GM19455 (cell line): ENCODE data around the gene DTWD2.
"Not testable (repeated sequence)": the region's sequence is repeated elsewhere in the genome, so short reads cannot be mapped to it uniquely, and the experiment has no call there.

ENCODE experiments used
- ATAC-seq: cut with Tn5 transposase; IDR thresholded peaks from one replicate; pipeline ENCODE4 v1.9.1; 2021; ENCODE audit not compliant: unreplicated experiment

DTWD2 gene

GRCh38 chr5:118998861-118999260 is 10.5 kb upstream of the DTWD2 start:
- ATAC-seq: not testable (repeated sequence)

- ATAC-seq: no peak
These were observed 7.8 kb upstream of the DTWD2 start for GRCh38 chr5:118996098-118996497.

- ATAC-seq: no peak
These were observed 6.2 kb upstream of the DTWD2 start for GRCh38 chr5:118994595-118994994.

- ATAC-seq: not testable (repeated sequence)
These were observed 4.8 kb upstream of the DTWD2 start for GRCh38 chr5:118993118-118993517.

- not testable (repeated sequence) for ATAC-seq
These were observed 3.7 kb upstream of the DTWD2 start for GRCh38 chr5:118992055-118992454.

- ATAC-seq: no peak
These were observed 2.2 kb upstream of the DTWD2 start for GRCh38 chr5:118990582-118990981.

- no peak for ATAC-seq
These were observed 1.5 kb upstream of the DTWD2 start for GRCh38 chr5:118989816-118990215.

GRCh38 chr5:118988866-118989180 is 476 bp upstream of the DTWD2 start:
- ATAC-seq: no peak

GRCh38 chr5:118984602-118985001 is 3.7 kb downstream of the DTWD2 start:
- no peak for ATAC-seq

GRCh38 chr5:118981783-118982182 is 6.6 kb downstream of the DTWD2 start:
- no peak for ATAC-seq

GRCh38 chr5:118980438-118980837 is 7.9 kb downstream of the DTWD2 start:
- ATAC-seq: no peak

- no peak for ATAC-seq
These were observed 8.3 kb downstream of the DTWD2 start for GRCh38 chr5:118980017-118980416.

- not testable (repeated sequence) for ATAC-seq
These were observed 14.4 kb downstream of the DTWD2 start for GRCh38 chr5:118973779-118974445.

GRCh38 chr5:118968925-118969375 is 19.4 kb downstream of the DTWD2 start:
- no peak for ATAC-seq

GRCh38 chr5:118968406-118968911 is 19.9 kb downstream of the DTWD2 start:
- ATAC-seq: no peak

GRCh38 chr5:118967059-118967508 is 21.3 kb downstream of the DTWD2 start:
- ATAC-seq: no peak

GRCh38 chr5:118965890-118966289 is 22.5 kb downstream of the DTWD2 start:
- ATAC-seq: no peak

GRCh38 chr5:118964970-118965369 is 23.4 kb downstream of the DTWD2 start:
- ATAC-seq: not testable (repeated sequence)

- not testable (repeated sequence) for ATAC-seq
These were observed 24.0 kb downstream of the DTWD2 start for GRCh38 chr5:118964388-118964787.

GRCh38 chr5:118963169-118963568 is 25.2 kb downstream of the DTWD2 start:
- ATAC-seq: no peak

- ATAC-seq: no peak
These were observed 27.8 kb downstream of the DTWD2 start for GRCh38 chr5:118960557-118960956.

- ATAC-seq: no peak
These were observed 31.6 kb downstream of the DTWD2 start for GRCh38 chr5:118956727-118957126.

- no peak for ATAC-seq
These were observed 34.7 kb downstream of the DTWD2 start for GRCh38 chr5:118953652-118954005.
